Activated gamma-delta T cell treated with Interleukin-2 at 50 U/mL for 16 hours (primary cell): ENCODE data around the gene PERP.
"Not testable (repeated sequence)": the region's sequence is repeated elsewhere in the genome, so short reads cannot be mapped to it uniquely, and the experiment has no call there.

Experiments
- DNase-seq: peaks from one replicate; pipeline ENCODE4 v3.0.0-alpha.2; 2020

The PERP gene

DNA sequence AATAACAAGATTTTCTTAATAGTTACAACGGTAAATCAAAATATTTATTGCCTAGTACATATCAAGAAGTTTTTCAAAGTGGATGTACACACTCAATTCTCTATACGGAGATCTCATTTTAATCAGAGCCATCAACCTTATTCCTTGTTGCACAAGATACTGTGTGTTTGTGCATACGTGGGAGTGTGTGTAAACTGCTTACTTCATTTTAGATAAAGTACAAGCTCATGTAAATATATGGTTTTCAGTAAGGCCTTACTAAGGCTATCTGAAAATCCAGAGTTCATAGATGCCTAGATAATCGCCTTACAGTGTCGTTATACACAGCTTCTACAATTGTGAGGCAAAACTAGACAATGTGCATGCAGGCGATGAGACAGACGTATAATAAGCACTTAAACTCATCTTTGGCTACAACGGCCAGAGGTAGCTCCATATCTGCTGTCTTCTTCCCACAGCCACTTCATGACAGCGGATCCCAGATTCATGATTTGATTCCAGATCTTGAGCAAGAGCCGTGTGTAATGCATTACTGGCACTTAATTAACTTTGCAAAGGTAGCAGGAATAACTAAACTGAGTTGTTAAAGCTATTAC is 2.5 kb downstream of the PERP start:
- DNase-seq = no peak

GRCh38 chr6:138103871-138104270 is 3.3 kb downstream of the PERP start:
- DNase-seq = no peak

DNA sequence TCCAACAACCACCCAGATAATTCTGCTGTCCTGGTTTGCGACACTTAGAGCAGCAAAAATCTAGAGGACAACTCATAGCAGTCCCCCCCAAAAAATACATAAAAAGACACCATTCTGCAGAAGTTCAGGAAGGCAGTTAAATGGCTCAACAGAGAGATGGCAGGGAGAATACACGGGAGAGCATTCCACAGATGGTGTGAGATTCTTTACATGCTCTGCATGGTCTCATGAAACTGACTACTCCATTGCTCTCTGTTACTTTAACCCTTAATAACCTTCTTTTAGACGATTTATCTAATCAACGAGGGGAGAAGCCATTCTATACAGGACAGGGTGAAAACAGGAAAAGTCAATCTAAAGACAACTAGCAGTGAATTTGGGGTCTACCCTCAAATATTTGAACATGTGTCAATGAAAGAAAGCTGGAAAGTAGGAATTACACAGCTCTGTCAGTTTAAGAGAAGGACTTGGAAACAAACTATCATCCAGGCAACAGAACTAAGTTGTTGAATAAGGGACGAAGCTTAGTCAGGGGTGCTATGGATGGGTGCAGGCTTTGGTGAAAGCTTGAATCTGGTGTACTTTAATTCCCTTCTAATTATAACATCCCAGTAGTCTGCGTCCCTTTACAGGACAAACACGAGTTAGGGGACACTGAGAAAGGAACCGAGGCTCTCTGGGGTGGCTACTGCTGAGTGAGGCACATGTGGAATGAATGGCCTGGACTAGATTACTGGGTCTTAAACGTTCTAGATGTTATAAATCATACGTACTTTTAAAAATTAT is 5.1 kb downstream of the PERP start:
- no peak for DNase-seq

DNA sequence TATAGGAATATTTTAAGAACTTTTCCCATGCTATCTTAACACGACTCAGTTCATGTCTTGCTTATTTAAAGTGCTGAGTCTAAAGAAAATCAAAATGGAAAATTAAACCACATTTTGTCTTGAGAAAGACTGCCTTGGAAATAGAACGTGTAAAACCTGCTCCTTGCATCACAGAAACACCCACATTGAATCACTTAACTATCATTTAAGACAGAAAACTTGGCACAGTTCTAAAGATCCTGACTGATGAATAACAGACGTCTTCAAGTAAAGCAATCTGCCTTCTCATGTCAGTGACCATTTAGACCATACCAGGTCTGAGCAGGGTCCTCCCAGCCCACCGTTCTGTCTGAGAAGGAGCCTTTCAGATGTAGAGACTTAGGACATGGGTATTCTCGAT is 7.4 kb downstream of the PERP start:
- no peak for DNase-seq

DNA sequence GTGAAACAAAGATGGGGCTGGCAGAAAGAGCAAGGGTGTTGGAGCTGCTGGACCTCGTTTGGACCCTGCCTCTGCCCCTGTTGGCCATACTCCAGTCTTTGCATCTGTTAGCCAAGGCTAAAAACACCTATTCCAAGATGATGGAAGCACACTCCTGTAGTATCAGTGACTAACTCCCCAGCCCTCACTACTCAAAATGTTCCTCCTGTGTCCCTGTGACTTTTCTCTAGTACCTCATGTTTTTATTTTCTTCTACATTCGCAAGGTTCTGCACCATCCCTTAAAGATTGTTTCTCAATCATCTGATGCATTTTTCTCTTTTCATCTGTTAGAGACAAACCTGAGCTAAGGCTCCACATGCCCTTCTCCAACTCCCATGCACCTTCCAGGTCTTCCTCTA is 8.9 kb downstream of the PERP start:
- no peak for DNase-seq

GRCh38 chr6:138094260-138094659 is 13.0 kb downstream of the PERP start:
- no peak for DNase-seq

- no peak for DNase-seq
Measured at GRCh38 chr6:138093632-138094031, 13.6 kb downstream of the PERP start.

DNA sequence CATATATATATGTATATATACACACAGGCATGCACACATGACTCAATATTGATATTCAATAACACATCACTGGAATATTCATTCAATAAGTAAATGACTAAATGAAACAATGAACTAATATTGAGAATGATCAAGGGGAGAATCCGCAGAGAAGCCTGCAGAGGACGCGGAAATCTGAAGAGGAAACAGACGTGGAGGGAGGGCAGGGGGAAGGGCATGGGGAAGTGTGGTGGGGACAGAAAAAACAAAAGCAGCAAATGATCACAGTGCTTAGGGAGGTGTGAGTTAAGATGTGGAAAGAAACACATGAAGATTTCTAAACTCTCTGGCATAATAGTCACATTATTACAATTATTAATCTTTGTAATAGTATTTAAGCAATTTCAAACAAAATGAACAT is 14.5 kb downstream of the PERP start:
- DNase-seq = no peak

DNA sequence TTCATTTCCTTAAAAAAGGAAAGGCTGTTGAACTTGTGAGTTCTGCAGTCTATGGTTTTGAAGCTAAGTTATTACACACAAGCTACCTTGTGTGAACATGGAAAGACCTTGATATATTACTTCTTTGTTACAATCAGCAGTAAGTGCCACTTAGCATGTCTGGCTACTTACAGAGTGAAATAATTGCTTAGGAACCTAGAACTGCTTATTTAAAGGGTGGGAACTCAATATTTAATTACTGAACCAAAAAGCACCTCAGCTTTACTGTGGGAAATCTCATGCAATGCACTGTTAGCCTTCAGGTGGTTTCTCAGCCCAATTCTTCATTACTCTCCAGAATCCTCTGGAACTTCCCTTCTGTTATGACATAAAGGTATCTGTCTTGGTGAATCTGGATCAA is 17.9 kb downstream of the PERP start:
- DNase-seq = no peak

DNA sequence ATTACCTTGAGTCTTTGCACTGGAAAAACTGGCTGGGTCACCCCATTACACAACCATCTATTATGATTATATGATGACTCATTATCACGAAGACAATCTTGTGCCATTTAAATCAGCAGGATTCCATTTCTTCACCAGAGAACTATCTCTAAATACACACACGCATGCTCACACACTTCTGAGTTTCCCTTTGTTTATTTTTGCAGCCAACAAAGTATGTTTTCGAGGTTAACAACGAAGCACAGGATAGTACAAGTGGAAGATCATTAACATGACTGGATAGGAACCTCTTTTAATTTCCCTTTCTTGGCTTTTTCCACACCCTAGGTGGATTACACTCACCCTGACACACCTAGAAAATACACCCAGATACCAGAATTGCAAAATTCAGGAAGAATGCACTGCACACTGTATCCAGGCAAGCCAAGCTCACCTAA is 18.9 kb downstream of the PERP start:
- no peak for DNase-seq

- DNase-seq = no peak
Measured at GRCh38 chr6:138087593-138088325, 19.5 kb downstream of the PERP start.

- DNase-seq = no peak
Measured at GRCh38 chr6:138086573-138087196, 20.5 kb downstream of the PERP start.

DNA sequence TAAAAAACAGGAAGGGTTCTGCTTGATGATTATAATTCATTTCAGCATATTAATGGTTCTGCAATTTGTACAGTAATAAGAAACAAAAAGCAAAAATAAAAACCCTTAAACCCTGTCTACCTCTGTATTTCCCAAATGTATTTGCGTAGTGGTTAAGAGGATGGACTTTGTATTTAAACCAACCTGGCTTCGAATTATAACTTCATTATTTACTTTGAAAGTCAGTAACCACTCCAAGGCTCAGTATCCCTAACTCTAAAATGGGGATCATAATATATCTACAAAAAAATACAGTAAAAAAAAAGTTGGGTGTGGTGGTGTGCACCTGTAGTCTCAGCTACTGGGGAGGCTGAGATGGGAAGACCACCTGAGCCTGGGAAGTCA is 21.4 kb downstream of the PERP start:
- DNase-seq = no peak

DNA sequence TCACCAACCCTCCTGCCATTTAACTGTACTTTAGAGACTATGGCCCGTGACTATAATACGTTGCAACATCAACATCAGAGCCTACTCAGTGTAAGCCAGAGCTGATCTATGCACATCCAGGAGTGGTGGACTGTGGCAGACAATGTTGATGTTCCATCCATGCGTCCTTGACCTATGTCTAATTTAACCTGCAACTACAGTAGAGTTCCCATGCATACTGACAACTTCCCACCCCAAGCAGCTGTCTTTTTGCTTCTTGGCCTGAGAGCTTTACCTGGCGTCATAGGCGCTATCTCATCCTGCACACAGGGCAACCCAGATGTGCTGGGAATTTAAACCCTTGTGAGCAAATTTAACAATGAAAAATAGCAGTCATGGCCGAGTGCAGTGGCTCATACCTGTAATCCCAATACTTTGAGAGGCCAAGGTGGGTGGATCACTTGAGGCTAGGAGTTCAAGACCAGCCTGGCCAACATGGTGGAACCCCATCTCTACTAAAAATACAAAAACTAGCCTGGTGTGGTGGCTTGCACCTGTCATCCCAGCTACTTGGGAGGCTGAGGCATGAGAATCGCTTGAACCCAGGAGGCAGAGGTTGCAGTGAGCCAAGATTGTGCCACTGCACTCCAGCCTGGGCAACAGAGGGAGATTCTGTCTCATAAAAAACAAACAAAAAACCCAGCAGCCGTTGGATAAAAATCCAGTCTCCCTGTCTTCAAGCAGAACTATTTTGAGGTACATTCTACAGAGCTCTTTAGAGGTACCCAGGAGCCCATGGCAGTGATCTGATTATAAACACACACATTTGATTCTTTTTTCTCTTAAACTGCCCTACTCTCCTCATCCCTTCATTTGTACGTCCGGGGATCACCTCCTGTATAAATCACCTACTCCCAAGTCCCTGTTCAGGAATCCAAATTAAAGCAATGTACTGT is 22.0 kb downstream of the PERP start:
- no peak for DNase-seq

- DNase-seq = no peak
Measured at GRCh38 chr6:138082232-138082631, 25.0 kb downstream of the PERP start.

- not testable (repeated sequence) for DNase-seq
Measured at GRCh38 chr6:138079556-138079955, 27.7 kb downstream of the PERP start.

GRCh38 chr6:138078491-138078890 is 28.7 kb downstream of the PERP start:
- DNase-seq = no peak

GRCh38 chr6:138073264-138073663 is 34.0 kb downstream of the PERP start:
- DNase-seq = no peak

- no peak for DNase-seq
Measured at GRCh38 chr6:138063726-138064125, 43.5 kb downstream of the PERP start.

- DNase-seq = no peak
Measured at GRCh38 chr6:138054982-138055381, 52.2 kb downstream of the PERP start.

DNA sequence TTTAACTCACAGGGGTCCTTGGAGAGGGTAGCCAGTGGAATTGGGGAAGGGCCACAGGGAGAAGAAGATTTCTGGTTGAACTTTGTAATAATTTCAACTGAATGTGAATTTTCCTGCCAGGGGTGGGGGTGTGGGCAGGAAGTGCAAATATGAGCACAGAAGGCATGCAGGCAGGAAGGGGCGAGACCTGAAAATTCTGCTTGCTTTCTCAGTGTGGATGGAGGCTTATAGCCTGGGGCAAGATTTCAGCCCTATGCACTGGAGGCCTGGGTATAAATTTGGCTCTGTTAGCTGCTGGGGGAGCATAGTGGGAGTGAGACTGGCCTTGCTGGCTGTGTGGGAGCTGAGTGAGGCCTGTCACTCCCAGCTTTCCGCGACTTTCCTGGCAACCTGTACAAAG is 54.4 kb downstream of the PERP start:
- no peak for DNase-seq

DNA sequence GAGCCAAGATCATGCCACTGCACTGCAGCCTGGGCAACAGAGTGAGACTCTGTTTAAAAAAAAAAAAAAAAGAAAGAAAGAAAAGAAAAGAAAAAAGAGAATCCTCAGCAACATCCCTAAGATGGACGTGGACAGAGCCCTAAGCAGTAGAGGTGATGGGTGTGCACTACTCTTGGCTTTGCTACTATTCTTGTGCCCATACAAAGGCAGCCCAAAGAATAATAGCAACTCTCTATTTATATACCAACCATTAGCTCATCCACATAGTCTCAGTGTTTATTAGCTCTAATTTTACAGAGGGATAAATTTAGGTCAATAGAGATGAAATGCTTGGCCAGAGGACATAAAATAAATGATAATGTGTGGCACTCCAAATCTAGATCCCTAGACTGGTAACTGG is 62.2 kb downstream of the PERP start:
- DNase-seq = no peak

DNA sequence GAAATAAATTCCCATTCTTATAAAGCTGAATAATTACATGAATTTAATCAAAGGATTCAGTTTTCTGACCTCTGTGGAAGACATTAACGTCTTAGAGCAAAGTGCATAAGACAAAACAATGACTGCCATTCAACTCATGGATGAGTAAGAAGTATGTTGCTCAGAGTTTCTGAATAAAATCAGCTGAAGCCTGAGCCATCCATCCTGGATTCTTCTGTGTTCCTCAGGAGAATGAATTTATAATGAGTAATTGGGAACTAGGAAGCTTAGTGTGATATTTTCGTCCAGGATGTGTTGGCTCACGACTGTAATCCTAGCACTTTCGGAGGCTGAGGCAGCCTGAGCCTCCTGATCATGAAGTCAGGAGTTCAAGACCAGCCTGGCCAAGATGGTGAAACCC is 62.8 kb downstream of the PERP start:
- DNase-seq = no peak
